IPS DF 6.9 (cell line): Measurements from ENCODE around the gene OGFOD3.
A peak's percentile ranks its signal among the peaks of the same experiment; 100 is the strongest.

ENCODE experiments used
- DNase-seq: peaks from one replicate; pipeline ENCODE4 v3.0.0-alpha.2; 2013; ENCODE audit warnings: low read depth, low spot score
- H3K27ac ChIP-seq: one replicate; pipeline ENCODE4 v1.5.1; 2013; ENCODE audit warnings: low read length, control low read depth
- H3K27me3 ChIP-seq: 2 replicates; pipeline ENCODE4 v1.6.1; 2013; ENCODE audit warnings: mild to moderate bottlenecking, low read length; ENCODE audit not compliant: control insufficient read depth, insufficient read depth
- H3K36me3 ChIP-seq: 2 replicates; pipeline ENCODE4 v1.6.1; 2013; ENCODE audit warnings: low read length; ENCODE audit not compliant: control insufficient read depth, insufficient read depth
- H3K4me1 ChIP-seq: 2 replicates; pipeline ENCODE4 v1.6.1; 2013; ENCODE audit warnings: low read length; ENCODE audit not compliant: control insufficient read depth, insufficient read depth
- H3K4me3 ChIP-seq: 2 replicates; pipeline ENCODE4 v1.5.1; 2013; ENCODE audit warnings: mild to moderate bottlenecking, low read length
- H3K9me3 ChIP-seq: 2 replicates; pipeline ENCODE4 v1.6.1; 2013; ENCODE audit warnings: low read length, inconsistent platforms; ENCODE audit not compliant: control insufficient read depth, insufficient read depth
- WGBS: extraction: QIAGEN DNeasy Blood & Tissue Kit; methylation state at CpG from one replicate; pipeline ENCODE4 v1.1.7; 2013; ENCODE audit warnings: mixed read lengths, missing lambda C conversion rate; ENCODE audit not compliant: insufficient read length, insufficient coverage; 5-methylcytosine and 5-hydroxymethylcytosine counted together

The OGFOD3 gene

DNA sequence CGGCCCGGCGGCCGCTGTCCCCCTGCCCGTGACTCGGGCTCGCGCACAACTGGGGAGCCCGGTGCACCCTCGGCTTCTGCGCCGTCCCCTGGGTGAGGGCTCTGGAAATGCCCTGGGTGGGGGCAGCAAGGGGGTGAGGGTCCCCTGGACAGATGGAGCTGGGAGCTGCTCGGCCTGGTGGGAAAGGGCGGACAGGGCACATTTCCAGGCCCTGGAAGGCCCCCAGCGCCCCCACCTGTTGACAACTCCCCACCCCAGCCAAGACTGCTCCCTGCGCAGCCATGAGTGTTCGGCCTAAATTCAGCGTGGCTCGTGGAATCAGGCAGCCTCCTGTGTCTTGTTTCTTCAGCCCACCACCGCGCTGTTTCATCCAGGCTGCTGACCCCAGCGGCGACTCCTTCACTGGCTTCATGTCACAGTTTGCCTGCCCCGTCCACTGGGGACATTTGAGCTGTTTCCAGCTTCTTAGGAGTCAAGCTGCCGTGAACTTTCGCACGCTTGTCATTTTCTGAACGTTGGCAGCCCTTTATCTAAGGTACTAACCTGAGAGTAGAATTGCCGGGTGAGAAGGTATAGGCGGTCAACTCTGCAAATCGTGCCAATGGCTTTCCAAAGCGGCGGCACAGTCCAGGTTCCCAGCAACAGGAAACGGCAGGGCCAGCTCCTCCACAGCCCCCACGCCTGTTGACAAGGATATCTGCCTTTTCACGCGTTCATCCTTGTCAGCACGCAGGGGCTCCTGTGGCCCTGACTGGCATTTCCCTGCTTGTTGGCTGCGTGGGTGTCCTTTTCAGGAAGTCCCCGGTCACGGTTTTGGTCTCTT lies 45.9 kb downstream of the OGFOD3 start:
- no peaks in the 10 kb centered on the region for H3K36me3 ChIP-seq
- H3K27me3 ChIP-seq, result peaks cover 17% of the 10 kb centered on the region
- DNase-seq, result no peak
- WGBS, result no CpG with 5 or more reads among the region's 41 CpGs
- H3K4me3 ChIP-seq, result peak overlapping the region; percentile 33; the same call in 1 of the 2 replicates
- peaks cover 1% of the 10 kb centered on the region; the same call in 1 of the 2 replicates for H3K4me1 ChIP-seq
- H3K27ac ChIP-seq, result no peak overlapping the region
- H3K9me3 ChIP-seq, result no peaks in the 10 kb centered on the region

DNA sequence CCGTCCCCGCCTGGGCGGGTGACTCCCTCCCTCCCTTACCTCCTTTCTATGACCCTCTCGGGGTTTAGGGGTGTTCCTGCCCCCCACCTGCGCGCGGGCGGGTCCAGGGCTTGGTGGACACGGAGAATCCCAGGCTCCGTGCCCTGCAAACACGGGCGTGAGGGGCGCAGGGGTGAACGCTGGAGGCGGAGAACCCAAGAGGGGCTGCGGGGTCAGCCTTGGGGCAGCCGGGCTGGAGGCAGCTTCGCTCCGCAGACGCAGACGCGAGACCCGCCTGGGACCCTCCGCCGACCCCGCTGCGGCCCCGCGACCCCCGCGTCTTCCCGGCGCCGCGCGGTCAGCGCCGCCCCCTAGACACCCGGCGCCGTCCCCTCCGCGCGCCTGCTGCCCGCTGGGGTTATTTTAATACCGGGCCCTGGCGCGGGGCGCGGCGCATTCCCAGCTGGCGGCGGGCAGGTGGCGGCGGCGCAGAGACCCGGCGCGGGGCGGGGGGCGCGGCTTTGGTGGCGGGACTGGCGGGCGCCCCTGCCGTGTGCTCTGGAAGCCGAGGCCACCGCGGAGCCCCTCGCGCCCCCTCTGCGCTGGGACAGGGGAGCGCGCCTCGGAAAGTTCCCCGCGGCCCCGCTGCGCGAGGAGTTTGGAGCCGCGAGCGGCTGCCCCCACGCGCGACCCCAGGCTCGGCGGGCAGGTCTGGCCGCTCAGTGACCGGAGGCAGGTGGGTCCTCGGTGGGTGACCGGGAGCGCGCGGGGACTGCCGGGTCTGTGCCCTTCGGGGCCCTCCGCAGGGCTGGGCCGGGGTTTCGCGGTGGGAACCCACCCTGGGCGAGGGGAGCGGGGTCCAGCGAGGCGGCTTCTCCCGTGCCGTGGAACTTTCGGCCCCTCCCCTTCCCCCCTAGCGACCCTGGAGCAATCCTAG lies 46.8 kb downstream of the OGFOD3 start, which contains the start of gene UTS2R:
UTS2R (plus strand) TSS at position 433 of the 916 bp plus-strand sequence. CDS start 2,560 bp downstream, outside the sequence.
- no CpG with 5 or more reads among the region's 109 CpGs for WGBS
- Histone ChIP-seq H3K27ac (no peak within 1 kb of the TSS), H3K9me3 (no peaks in the 10 kb centered on the region), H3K4me3 (peak within 1 kb of the TSS; percentile 33; the same call in 1 of the 2 replicates), H3K4me1 (peaks cover 1% of the 10 kb centered on the region; the same call in 1 of the 2 replicates), H3K36me3 (no peaks in the 10 kb centered on the region), H3K27me3 (peaks cover 17% of the 10 kb centered on the region)
- DNase-seq, result no peak

DNA sequence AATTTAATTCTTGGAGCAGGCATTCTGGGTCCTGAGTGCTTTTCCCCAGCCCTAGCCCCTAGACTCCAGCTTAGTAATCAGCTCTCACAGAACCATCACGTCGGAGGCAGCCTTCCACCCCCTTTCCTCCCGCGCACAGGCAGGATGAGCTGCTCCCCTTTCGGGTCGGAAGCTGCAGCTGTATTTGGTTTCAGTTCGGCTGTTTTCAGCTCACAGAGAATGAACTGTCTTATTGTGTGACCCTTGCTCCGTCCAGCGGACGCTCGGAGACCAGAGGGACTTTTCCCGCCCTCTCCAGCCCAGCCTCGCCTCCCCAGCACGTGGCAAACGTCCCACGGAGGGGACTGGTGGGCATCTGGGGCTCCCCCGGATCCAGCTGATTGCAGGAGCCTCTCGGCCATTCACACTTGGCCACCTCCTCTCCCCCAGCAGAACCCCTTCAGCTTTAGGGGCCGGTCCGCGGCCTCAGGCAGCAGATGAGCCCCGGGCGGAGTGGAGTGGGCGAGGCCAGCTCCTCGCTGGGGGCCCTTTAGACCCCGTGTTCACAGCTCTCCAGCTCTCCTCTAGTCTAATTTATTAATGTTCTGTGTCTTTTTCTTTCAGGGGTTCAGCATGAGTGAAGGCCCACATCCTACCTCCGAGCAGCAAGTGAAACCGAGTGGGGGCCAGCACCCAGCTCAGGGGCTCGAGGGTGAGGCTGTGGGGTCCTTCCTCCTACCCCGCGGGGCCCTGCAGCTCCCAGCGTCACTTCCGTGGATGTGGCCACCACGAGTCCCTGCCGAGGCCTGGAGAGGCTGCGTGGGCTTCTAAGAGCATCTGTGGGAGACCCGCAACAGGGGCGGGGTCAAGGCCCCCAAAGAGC lies 47.7 kb downstream of the OGFOD3 start:
- no peak overlapping the region for H3K27ac ChIP-seq
- peak overlapping the region; percentile 33; the same call in 1 of the 2 replicates for H3K4me3 ChIP-seq
- WGBS, result no CpG with 5 or more reads among the region's 38 CpGs
- peaks cover 1% of the 10 kb centered on the region; the same call in 1 of the 2 replicates for H3K4me1 ChIP-seq
- H3K9me3 ChIP-seq, result no peaks in the 10 kb centered on the region
- DNase-seq, result no peak
- H3K27me3 ChIP-seq, result peaks cover 17% of the 10 kb centered on the region
- no peaks in the 10 kb centered on the region for H3K36me3 ChIP-seq

DNA sequence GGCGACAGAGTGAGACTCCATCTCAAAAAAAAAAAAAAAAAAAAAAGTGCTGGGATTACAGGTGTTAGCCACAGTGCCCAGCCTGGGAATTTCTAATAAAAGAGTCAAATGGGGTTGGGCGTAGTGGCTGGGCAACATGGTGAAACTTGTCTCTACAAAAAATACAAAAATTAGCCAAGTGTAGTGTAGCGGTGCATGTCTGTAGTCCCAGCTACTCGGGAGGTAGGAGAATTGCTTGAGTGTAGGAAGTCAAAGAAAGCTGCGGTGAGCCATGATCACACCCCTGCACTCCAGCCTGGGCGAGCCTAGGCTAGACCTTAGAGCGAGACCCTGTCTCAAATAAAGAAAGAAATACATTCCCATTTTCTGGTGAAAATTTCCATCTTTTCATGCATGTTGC lies 49.2 kb downstream of the OGFOD3 start:
- Histone ChIP-seq H3K9me3 (no peaks in the 10 kb centered on the region), H3K4me1 (0 out of 2 replicates have a peak, but pooled peaks cover 1% of the 10 kb centered on the region), H3K36me3 (no peaks in the 10 kb centered on the region), H3K27ac (no peak overlapping the region), H3K27me3 (peaks cover 17% of the 10 kb centered on the region), H3K4me3 (no peak overlapping the region)
- no peak for DNase-seq
- no CpG with 5 or more reads among the region's 7 CpGs for WGBS

DNA sequence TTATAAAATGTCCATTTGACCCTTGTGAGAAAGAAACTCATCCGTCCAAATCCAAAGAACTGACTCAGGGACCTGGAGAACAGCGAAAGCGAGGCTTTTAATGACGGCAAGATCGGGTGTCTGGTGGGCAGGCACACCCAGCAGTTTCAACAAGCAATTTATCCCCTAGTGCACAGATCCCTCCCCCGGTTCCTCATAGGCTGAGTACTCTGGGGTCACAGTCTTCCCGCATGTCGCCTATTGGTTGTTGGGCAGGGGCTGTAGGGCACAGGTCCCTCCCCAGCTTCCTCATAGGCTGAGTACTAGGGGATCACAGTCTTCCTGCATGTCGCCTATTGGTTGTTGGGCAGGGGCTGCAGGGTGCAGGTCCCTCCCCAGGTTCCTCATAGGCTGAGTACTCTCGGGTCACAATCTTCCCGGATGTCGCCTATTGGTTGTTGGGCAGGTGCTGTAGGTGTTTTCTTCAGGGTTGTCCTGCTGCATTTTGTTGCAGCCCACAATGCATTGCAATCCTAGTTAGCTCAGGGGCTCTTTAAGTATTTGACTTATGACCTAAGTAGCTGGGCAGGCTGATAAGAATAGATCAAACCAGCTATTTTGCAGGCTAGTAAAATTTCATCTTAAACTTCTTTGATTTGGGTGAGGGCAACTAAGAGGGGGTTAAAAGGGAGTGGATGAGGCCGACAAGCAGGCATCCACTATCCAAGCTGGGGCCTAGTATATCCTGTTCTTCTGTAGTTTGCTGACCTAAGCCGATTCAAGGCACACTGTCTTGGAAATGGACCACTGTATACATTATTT lies 50.5 kb downstream of the OGFOD3 start:
- DNase-seq, result no peak
- Histone ChIP-seq H3K4me3 (no peak overlapping the region), H3K4me1 (0 out of 2 replicates have a peak, but pooled peaks cover 1% of the 10 kb centered on the region), H3K27me3 (peaks cover 17% of the 10 kb centered on the region), H3K27ac (no peak overlapping the region), H3K36me3 (no peaks in the 10 kb centered on the region), H3K9me3 (no peaks in the 10 kb centered on the region)
- WGBS, result no CpG with 5 or more reads among the region's 14 CpGs

DNA sequence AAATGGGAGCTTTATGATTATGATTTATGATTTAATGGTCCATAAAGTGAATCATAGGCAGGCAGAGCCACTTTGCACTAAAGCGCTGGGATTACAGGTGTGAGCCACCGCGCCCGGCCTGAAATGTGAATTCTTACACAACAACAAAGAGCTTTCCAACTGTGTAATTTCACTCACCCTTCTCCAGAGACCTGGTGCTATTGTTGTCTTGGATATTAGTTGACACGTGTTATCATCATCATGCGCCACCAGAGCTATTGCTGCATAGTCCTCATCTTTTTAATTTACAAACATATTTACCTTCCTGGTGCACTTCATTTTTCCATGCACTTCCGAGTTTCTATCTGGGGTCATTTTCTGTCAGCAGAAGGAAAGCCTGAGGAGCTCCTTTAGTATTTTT lies 51.6 kb downstream of the OGFOD3 start:
- H3K4me3 ChIP-seq, result no peak overlapping the region
- WGBS, result no CpG with 5 or more reads among the region's 7 CpGs
- H3K4me1 ChIP-seq, result 0 out of 2 replicates have a peak, but pooled peaks cover 1% of the 10 kb centered on the region
- no peak for DNase-seq
- no peak overlapping the region for H3K27ac ChIP-seq
- no peaks in the 10 kb centered on the region for H3K36me3 ChIP-seq
- peaks cover 11% of the 10 kb centered on the region for H3K27me3 ChIP-seq
- H3K9me3 ChIP-seq, result no peaks in the 10 kb centered on the region

DNA sequence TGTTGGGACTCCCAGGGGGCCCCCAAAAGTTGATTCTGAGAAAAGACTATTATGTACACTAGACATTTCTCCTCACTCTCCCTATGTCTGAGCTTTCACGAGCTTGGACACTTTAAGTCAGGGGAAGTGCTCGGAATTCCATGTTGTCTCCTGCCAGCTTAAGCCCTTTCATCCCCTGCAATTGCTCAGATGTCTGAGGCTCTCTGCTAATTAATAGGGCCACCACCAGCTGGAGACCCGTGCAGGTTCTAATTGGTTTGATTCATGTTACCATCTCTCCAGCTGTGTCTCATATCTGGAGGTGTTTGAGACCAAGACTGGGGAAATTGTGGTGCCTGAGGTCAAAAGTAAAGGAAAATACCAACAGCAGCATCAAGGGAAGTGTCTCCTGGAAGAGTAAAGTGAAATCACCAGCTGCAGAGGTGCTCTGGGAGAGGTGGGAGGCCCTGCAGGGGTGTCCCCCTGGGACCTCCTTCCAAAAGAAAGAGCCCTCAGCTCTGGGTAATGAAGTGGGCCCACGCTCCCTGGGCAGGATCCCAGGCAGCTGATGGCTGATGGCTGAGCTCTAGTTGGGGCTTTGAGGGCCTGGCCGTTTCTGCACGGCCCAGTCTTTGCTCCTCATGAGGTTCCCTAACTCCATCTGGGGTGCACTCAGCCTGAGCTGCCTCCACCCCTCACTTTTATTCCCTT lies 52.6 kb downstream of the OGFOD3 start:
- Histone ChIP-seq H3K4me1 (no peaks in the 10 kb centered on the region), H3K27ac (no peak overlapping the region), H3K4me3 (no peak overlapping the region), H3K27me3 (peaks cover 5% of the 10 kb centered on the region), H3K36me3 (no peaks in the 10 kb centered on the region), H3K9me3 (no peaks in the 10 kb centered on the region)
- no CpG with 5 or more reads among the region's 6 CpGs for WGBS
- no peak for DNase-seq

DNA sequence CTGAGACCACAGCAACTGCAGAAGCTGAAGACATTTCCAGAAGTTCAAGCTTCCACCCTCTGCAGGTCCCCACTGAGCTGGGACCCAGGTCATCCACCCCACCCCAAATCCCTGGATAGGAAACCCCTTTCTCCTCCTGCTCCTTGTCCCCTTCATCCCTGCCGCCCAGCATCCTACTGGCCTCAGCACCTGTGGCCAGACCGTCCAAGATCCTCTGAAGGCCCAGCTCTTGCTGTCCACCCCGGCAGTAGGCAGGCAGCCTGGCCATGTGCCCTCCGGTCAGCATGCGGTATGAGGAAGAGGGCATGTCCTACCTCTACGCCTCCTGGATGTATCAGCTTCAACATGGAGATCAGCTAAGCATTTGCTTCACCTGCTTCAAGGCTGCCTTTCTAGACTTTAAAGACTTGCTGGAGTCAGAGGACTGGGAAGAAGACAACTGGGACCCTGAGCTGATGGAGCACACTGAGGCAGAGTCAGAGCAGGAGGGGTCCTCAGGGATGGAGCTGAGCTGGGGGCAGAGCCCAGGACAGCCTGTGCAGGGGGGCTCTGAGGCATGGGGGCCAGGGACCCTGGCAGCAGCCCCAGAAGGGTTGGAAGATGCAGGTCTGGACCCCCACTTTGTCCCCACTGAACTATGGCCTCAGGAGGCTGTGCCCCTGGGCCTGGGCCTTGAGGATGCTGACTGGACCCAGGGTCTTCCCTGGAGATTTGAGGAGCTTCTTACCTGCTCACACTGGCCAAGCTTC lies 56.3 kb downstream of the OGFOD3 start:
- H3K4me1 ChIP-seq, result 0 out of 2 replicates have a peak, but pooled peaks cover 2% of the 10 kb centered on the region
- WGBS, result no CpG with 5 or more reads among the region's 6 CpGs
- H3K9me3 ChIP-seq, result no peaks in the 10 kb centered on the region
- no peak for DNase-seq
- no peak overlapping the region for H3K4me3 ChIP-seq
- no peaks in the 10 kb centered on the region; the same call in 1 of the 2 replicates for H3K36me3 ChIP-seq
- no peaks in the 10 kb centered on the region for H3K27me3 ChIP-seq
- H3K27ac ChIP-seq, result no peak overlapping the region
